Common myeloid progenitor, CD34-positive (primary cell): ENCODE data around the gene MBD5.

Experiments used
- CTCF ChIA-PET: fragments of 350-600 bp; sonication (Branson Sonifier 250); formaldehyde crosslinking; loops from one replicate; lab custom pipeline; 2021; ENCODE audit warnings: antibody characterized with exemption; lab: Charles Lee
- POLR2A ChIA-PET: fragments of 350-600 bp; sonication (Branson Sonifier 250); formaldehyde crosslinking; loops from one replicate; lab custom pipeline; 2021; ENCODE audit warnings: antibody characterized with exemption; lab: Charles Lee
- DNase-seq, 3 donors: peaks; one replicate each; pipeline versions ENCODE4 v3.0.0 to v3.0.0-alpha.2; 2013
- H3K27ac ChIP-seq, 2 experiments: 1 replicate in 1 of 2; 2 replicates in 1 of 2; pipeline ENCODE4 v1.7.0; 2013; ENCODE audit warnings: inconsistent platforms in 2 of 2, low read length in 2 of 2, mild to moderate bottlenecking in 2 of 2, low read depth in 1 of 2, moderate library complexity in 1 of 2; ENCODE audit not compliant: severe bottlenecking in 2 of 2, insufficient read depth in 1 of 2, poor library complexity in 1 of 2
- H3K27me3 ChIP-seq, 5 experiments: replicated peaks in 2 of 5; 1 replicate in 3 of 5; 2 replicates in 2 of 5; pipeline versions ENCODE4 v1.6.1 to v1.7.0; 2013; ENCODE audit warnings: low read length in 4 of 5, mild to moderate bottlenecking in 2 of 5, moderate library complexity in 2 of 5, inconsistent platforms in 1 of 5; ENCODE audit not compliant: insufficient read depth in 5 of 5, control insufficient read depth in 4 of 5
- H3K36me3 ChIP-seq, 4 experiments: 1 replicate in 2 of 4; 2 replicates in 2 of 4; pipeline versions ENCODE4 v1.6.1 to v1.7.0; 2013; ENCODE audit warnings: low read length in 3 of 4, control low read depth in 1 of 4, mild to moderate bottlenecking in 1 of 4; ENCODE audit not compliant: control insufficient read depth in 4 of 4, insufficient read depth in 4 of 4
- H3K4me1 ChIP-seq, 4 experiments: 1 replicate in 3 of 4; 2 replicates in 1 of 4; pipeline versions ENCODE4 v1.6.1 to v1.7.1; 2013; ENCODE audit warnings: low read length in 3 of 4, mild to moderate bottlenecking in 3 of 4, control low read depth in 1 of 4, inconsistent platforms in 1 of 4, moderate library complexity in 1 of 4; ENCODE audit not compliant: control insufficient read depth in 4 of 4, insufficient read depth in 4 of 4; ENCODE audit errors: control extremely low read depth in 1 of 4
- H3K4me3 ChIP-seq, 7 experiments: 1 replicate in 4 of 7; 2 replicates in 3 of 7; pipeline versions ENCODE4 v1.5.1 to v1.7.0; 2013; ENCODE audit warnings: mild to moderate bottlenecking in 7 of 7, low read length in 6 of 7, moderate library complexity in 6 of 7, inconsistent platforms in 2 of 7, low read depth in 2 of 7, control low read depth in 1 of 7; ENCODE audit not compliant: insufficient read depth in 4 of 7, control insufficient read depth in 1 of 7; ENCODE audit errors: extremely low read depth in 1 of 7
- H3K9me3 ChIP-seq, 5 experiments: 1 replicate in 4 of 5; 2 replicates in 1 of 5; pipeline versions ENCODE4 v1.6.1 to v1.7.1; 2013; ENCODE audit warnings: low read length in 4 of 5, mild to moderate bottlenecking in 2 of 5, inconsistent platforms in 1 of 5, low read depth in 1 of 5, moderate library complexity in 1 of 5; ENCODE audit not compliant: control insufficient read depth in 4 of 5, insufficient read depth in 2 of 5; ENCODE audit errors: control extremely low read depth in 1 of 5
- WGBS: methylation state at CpG from one replicate; pipeline ENCODE4 v1.1.5; 2013; ENCODE audit not compliant: insufficient coverage; 5-methylcytosine and 5-hydroxymethylcytosine counted together

MBD5 gene

DNA sequence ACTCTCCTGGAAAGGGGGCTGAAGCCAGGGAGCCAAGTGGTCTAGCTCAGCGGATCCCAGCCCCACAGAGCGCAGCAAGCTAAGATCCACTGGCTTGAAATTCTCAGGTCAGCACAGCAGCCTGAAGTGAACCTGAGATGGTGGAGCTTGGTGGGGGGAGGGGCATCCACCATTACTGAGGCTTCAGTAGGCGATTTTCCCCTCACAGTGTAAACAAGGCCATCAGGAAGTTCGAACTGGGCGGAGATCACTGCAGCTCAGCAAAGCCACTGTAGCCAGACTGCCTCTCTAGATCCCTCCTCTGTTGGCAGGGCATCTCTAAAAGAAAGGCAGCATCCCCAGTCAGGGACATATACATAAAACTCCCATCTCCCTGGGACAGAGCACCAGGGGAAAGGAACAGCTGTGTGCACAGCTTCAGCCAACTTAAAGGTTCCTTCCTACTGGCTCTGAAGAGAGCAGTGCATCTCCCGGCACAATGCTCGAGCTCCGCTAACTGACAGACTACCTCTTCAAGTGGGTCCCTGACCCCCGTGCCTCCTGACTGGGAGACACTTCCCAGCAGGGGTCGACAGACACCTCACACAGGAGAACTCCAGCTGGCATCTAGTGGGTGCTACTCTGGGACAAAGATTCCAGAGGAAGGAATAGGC lies 341.4 kb downstream of the MBD5 start:
- Histone ChIP-seq H3K27me3 (no peaks in the 10 kb centered on the region), H3K9me3 (peaks cover 0 to 6% (median 4%) of the 10 kb centered on the region in 5 experiments), H3K36me3 (peaks cover 0 to 6% (median 0%) of the 10 kb centered on the region in 4 experiments), H3K4me3 (no peak overlapping the region), H3K27ac (no peak overlapping the region), H3K4me1 (peaks cover 0 to 4% (median 2%) of the 10 kb centered on the region in 4 experiments)
- ChIA-PET POLR2A (no interaction called here), CTCF (no interaction called here)
- WGBS: 97% methylated on average over 8 of the region's 10 CpGs
- no peak for DNase-seq

DNA sequence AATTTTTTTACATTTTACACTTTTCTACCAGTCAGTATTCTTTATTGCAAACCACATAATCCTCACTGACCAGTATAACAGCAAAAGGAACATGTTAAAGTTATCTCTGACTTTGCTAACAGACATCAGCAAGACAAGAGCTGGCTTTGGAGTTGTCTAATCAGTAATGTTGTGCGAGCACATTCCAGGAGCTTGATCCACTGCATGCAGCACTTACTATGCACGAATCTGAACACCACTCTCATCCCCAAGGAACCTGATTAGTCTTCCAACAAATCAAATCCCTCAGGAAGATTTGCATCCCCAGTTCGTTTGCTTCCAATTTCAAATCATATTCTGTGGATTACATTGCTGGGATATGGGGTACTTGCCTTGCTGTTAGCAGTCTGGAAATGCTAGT lies 354.3 kb downstream of the MBD5 start:
- Histone ChIP-seq H3K4me1 (no peaks in the 10 kb centered on the region), H3K4me3 (no peak overlapping the region), H3K27me3 (no peaks in the 10 kb centered on the region), H3K9me3 (peaks cover 0 to 4% (median 0%) of the 10 kb centered on the region in 5 experiments), H3K36me3 (no peaks in the 10 kb centered on the region), H3K27ac (no peak overlapping the region)
- POLR2A ChIA-PET: no interaction called here
- WGBS: no CpG with 5 or more reads among the region's 3 CpGs
- DNase-seq: no peak
- CTCF ChIA-PET: no interaction called here

DNA sequence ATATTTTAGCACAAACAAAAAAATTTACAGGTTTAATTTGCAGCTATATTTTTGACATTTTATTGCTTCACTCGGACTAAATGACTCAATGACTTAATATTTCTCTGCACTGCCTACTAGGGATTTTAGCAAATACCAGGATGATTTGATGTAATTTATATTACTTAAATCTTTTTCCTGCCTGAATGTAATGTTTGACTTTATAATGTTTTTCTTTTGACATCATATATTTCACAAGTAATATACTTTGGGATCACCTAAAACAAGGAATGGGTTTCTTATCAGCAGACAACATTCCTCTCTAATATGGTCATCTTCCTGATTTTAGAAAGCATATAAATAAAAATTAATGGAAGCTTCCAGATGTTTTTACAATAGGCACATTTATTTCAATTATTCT lies 370.4 kb downstream of the MBD5 start:
- WGBS: no CpG with 5 or more reads among the region's 1 CpG
- DNase-seq: no peak
- ChIA-PET POLR2A (no interaction called here), CTCF (no interaction called here)
- no peaks in the 10 kb centered on the region for H3K4me1 ChIP-seq
- no peaks in the 10 kb centered on the region for H3K27me3 ChIP-seq
- peaks cover 0 to 2% (median 0%) of the 10 kb centered on the region in 4 experiments for H3K36me3 ChIP-seq
- H3K4me3 ChIP-seq: no peak overlapping the region
- no peak overlapping the region for H3K27ac ChIP-seq
- H3K9me3 ChIP-seq: no peaks in the 10 kb centered on the region

DNA sequence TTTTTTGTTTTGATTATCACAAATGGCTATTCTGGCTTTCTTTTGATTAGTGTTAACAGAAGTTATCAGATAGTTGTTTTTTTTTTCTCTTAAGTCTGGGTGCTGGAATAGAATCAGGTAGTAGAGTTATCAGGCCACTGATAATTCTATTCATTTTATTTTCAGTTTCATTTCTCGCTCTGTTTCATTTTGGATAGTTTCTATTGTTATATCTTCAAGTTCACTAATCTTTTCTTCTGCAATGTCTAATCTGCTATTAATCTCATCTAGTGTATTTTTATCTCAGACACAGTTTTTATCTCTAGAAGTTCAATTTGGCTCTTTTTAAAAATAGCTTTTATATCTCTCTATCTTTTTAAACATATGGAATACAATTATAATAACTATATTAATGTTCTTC lies 381.9 kb downstream of the MBD5 start:
- CTCF ChIA-PET: no interaction called here
- no peak for DNase-seq

DNA sequence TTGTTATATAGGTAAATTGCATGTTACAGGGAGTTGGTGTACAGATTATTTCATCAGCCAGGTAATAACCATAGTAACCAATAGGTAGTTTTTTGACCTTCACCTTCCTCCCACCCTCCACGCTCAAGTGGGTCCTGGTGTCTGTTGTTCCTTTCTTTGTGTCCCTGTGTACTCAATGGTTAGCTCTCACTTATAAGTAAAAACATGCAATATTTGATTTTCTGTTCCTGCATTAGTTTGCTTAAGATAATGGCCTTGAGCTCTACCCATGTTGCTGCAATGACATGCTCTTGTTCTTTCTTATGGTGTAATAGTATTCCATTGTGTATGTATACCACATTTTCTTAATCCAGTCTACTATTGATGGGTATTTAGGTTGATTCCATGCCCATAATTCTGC lies 390.0 kb downstream of the MBD5 start:
- Histone ChIP-seq H3K36me3 (no peaks in the 10 kb centered on the region), H3K27ac (no peak overlapping the region), H3K27me3 (no peaks in the 10 kb centered on the region), H3K9me3 (peaks cover 0 to 24% (median 2%) of the 10 kb centered on the region in 5 experiments), H3K4me1 (no peaks in the 10 kb centered on the region), H3K4me3 (no peak overlapping the region)
- 88% methylated on average over 1 of the region's 1 CpG for WGBS
- POLR2A ChIA-PET: no interaction called here
- CTCF ChIA-PET: no interaction called here
- no peak for DNase-seq

More for the DNA sequence above, 381.9 kb downstream of the MBD5 start:
- Histone ChIP-seq H3K27ac (no peak overlapping the region), H3K36me3 (no peaks in the 10 kb centered on the region), H3K4me1 (no peaks in the 10 kb centered on the region), H3K4me3 (no peak overlapping the region), H3K9me3 (peaks cover 0 to 3% (median 0%) of the 10 kb centered on the region in 5 experiments), H3K27me3 (no peaks in the 10 kb centered on the region)
- no CpG with 5 or more reads among the region's 1 CpG for WGBS
- POLR2A ChIA-PET: no interaction called here

DNA sequence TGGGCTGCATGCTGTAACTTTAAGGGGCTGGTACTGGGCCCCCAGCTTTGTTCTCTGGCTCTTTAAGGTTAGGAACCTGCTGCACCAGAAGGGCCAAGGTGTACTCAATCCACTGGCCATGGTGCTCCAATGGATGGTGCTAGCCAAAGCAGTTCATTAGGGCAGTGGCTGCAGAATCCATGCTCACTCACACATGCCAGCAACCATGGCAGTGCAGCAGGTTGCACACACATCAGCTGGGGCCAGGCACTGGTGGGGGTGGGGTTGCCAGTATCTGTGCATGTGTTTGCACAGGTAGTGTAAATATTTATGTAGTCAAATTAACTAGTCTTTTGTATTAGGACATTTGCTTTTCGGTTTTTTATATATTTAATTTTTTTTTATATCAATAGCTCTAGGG lies 395.4 kb downstream of the MBD5 start:
- peaks cover 3 to 32% (median 8%) of the 10 kb centered on the region in 5 experiments for H3K9me3 ChIP-seq
- DNase-seq: no peak
- H3K4me3 ChIP-seq: no peak overlapping the region
- H3K27ac ChIP-seq: no peak overlapping the region
- ChIA-PET CTCF (interaction anchor here (0.9 kb wide), 1 partner anchor 11 kb away, joined by 3 read pairs; no protein-coding TSS in a partner anchor), POLR2A (no interaction called here)
- WGBS: no CpG with 5 or more reads among the region's 1 CpG
- H3K4me1 ChIP-seq: no peaks in the 10 kb centered on the region
- H3K36me3 ChIP-seq: peaks cover 0 to 3% (median 0%) of the 10 kb centered on the region in 4 experiments
- H3K27me3 ChIP-seq: no peaks in the 10 kb centered on the region

DNA sequence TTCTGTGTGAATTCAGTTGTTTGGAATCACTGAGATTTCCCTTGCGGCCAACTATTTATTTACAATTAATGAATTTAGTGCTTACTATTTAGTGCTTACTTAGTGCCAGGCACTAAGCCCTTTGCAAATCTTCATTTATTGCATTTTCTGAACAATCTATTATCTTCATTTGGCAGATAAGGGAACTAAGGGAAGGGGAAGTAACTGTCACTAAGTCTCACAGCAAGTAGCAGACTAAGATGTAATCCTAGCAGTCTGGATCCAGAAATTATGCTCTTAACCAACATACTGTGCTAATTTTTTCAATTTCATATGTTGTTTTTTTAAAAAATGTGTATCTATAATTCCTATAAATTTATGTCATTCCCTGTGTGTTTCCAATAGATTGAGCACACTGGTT lies 409.2 kb downstream of the MBD5 start:
- ChIA-PET CTCF (no interaction called here), POLR2A (no interaction called here)
- DNase-seq: peak in 2 of 3 donors; percentile 40 to 66
- Histone ChIP-seq H3K27me3 (no peaks in the 10 kb centered on the region), H3K4me1 (peaks cover 0 to 4% (median 1%) of the 10 kb centered on the region in 4 experiments), H3K4me3 (no peak overlapping the region), H3K36me3 (no peaks in the 10 kb centered on the region), H3K9me3 (peaks cover 0 to 9% (median 0%) of the 10 kb centered on the region in 5 experiments), H3K27ac (no peak overlapping the region)
- WGBS: no CpG with 5 or more reads among the region's 1 CpG
